ENCODE data around the gene PFDN2. TPM values are rescaled to one million over a fixed set of nuclear protein-coding genes. Genes with fewer than 3 reads are reported as not detected.

PFDN2 gene
- total and polyA plus RNA-seq, 2 of the 4 experiments (the other 2 are of a cell fraction) = 62.4 to 179 TPM

DNA sequence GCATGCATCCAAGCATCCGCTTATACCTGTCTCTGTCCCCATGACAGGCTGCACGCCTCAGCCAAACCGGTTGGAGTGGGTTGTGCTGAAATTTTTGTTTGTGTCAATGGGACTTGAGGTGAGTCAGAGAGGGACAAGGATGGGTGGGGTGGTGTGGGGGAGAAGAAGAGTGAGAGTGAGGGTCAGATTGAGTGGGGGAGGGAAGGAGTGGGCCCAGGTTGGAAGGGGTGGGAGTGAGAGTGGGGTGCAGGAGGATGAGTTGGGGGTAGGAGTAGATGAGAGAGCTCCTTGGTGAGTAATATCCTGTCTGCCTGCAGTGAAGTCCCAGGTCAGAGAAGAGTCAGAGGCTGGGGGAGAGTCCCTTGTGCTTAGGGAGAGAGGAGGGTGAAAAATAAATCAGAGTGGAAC, 25.2 kb downstream of the PFDN2 start:
- in situ Hi-C loops (cut with MboI; ENCODE audit: low sequenced_read_pairs) = no loop called here
- peaks cover 10% of the 10 kb centered on the region for H3K4me1 ChIP-seq (ENCODE audit: control insufficient read depth, insufficient read depth, low read length)
- H4K91ac ChIP-seq (ENCODE audit: insufficient read depth, low read depth, low read length) = no peak overlapping the region
- intact Hi-C loops (cut with micrococcal nuclease) = no loop called here
- H2AFZ ChIP-seq (replicated peaks; ENCODE audit: low read length, poor library complexity) = peak overlapping the region; percentile 12
- H3K79me1 ChIP-seq (ENCODE audit: low read depth in 1 of 2, low read length in 2 of 2) = no peaks in the 10 kb centered on the region
- H2AK9ac ChIP-seq (replicated peaks; ENCODE audit: low read depth, low read length, poor library complexity) = no peak overlapping the region
- no peaks in the 10 kb centered on the region for H4K20me1 ChIP-seq (ENCODE audit: insufficient read depth, low read length)
- ChIA-PET CTCF (no interaction called here), POLR2A (ENCODE audit: unreplicated experiment) (no interaction called here)
- ATAC-seq (ENCODE audit: low read depth) = no peak; the same call in 1 of the 2 replicates
- no peak overlapping the region for H2BK15ac ChIP-seq (ENCODE audit: low read depth, low read length)
- H3K9ac ChIP-seq (ENCODE audit: low read depth, low read length) = no peak overlapping the region
- peak overlapping the region; percentile 13; the same call in 1 of the 2 replicates for H2BK120ac ChIP-seq (ENCODE audit: low read depth, low read length)
- H2BK5ac ChIP-seq (ENCODE audit: low read depth, low read length, poor library complexity, severe bottlenecking) = no peak overlapping the region
- dilution Hi-C loops (cut with HindIII; ENCODE audit: low sequenced_read_pairs, unreplicated experiment) = no loop called here
- no peak overlapping the region for H3K4me3 ChIP-seq (ENCODE audit: insufficient read depth, low read depth, low read length)
- H3K23ac ChIP-seq (ENCODE audit: low read depth, low read length) = no peak overlapping the region
- H3K18ac ChIP-seq (ENCODE audit: low read depth, low read length) = no peak overlapping the region
- BruUV-seq (replicated peaks) = no TSS peak
- peak overlapping the region; percentile 2; the same call in 1 of the 2 replicates for H2BK20ac ChIP-seq (ENCODE audit: low read depth, low read length)
- H3K4ac ChIP-seq (ENCODE audit: low read depth, low read length) = no peak overlapping the region
- DNase-seq = peak; percentile 43
- H2AK5ac ChIP-seq (ENCODE audit: low read depth, low read length) = no peak overlapping the region; the same call in 1 of the 2 replicates
- TF ChIP-seq POLR2A (IDR thresholded peaks at IDR 0.05; ENCODE audit: low read depth, low read length) = no peak
- no peak for TF ChIP-seq BHLHE40 (IDR thresholded peaks at IDR 0.05; ENCODE audit: low read depth, low read length)
- TF ChIP-seq RAD21 (IDR thresholded peaks at IDR 0.05; ENCODE audit: low read length) = no peak
- TF ChIP-seq, protein P1, sequence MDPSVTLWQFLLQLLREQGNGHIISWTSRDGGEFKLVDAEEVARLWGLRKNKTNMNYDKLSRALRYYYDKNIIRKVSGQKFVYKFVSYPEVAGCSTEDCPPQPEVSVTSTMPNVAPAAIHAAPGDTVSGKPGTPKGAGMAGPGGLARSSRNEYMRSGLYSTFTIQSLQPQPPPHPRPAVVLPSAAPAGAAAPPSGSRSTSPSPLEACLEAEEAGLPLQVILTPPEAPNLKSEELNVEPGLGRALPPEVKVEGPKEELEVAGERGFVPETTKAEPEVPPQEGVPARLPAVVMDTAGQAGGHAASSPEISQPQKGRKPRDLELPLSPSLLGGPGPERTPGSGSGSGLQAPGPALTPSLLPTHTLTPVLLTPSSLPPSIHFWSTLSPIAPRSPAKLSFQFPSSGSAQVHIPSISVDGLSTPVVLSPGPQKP (IDR thresholded peaks at IDR 0.05; ENCODE audit: borderline replicate concordance, low read depth, low read length) = no peak
- no peak for TF ChIP-seq FOS (IDR thresholded peaks at IDR 0.05; ENCODE audit: low read depth, low read length)
- no peak for TF ChIP-seq RFX5 (IDR thresholded peaks at IDR 0.05; ENCODE audit: low read depth, low read length)
- no peak for TF ChIP-seq RCOR1 (IDR thresholded peaks at IDR 0.05; ENCODE audit: insufficient replicate concordance, low read length)
- no peak for TF ChIP-seq MXI1 (IDR thresholded peaks at IDR 0.05; ENCODE audit: borderline replicate concordance, low read depth, low read length)
- TF ChIP-seq NFE2L2 (IDR thresholded peaks at IDR 0.05; ENCODE audit: low read depth, low read length) = no peak
- TF ChIP-seq MAZ (IDR thresholded peaks at IDR 0.05; ENCODE audit: borderline replicate concordance, low read depth, low read length) = no peak
- TF ChIP-seq, protein P2, sequence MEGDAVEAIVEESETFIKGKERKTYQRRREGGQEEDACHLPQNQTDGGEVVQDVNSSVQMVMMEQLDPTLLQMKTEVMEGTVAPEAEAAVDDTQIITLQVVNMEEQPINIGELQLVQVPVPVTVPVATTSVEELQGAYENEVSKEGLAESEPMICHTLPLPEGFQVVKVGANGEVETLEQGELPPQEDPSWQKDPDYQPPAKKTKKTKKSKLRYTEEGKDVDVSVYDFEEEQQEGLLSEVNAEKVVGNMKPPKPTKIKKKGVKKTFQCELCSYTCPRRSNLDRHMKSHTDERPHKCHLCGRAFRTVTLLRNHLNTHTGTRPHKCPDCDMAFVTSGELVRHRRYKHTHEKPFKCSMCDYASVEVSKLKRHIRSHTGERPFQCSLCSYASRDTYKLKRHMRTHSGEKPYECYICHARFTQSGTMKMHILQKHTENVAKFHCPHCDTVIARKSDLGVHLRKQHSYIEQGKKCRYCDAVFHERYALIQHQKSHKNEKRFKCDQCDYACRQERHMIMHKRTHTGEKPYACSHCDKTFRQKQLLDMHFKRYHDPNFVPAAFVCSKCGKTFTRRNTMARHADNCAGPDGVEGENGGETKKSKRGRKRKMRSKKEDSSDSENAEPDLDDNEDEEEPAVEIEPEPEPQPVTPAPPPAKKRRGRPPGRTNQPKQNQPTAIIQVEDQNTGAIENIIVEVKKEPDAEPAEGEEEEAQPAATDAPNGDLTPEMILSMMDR (conservative IDR thresholded peaks at IDR 0.05; ENCODE audit: low read depth, low read length) = no peak
- no peak for TF ChIP-seq MAFK (IDR thresholded peaks at IDR 0.05; ENCODE audit: low read depth, low read length)
- TF ChIP-seq CHD1 (IDR thresholded peaks at IDR 0.05; ENCODE audit: low read depth, low read length) = no peak
- TF ChIP-seq, protein P3, sequence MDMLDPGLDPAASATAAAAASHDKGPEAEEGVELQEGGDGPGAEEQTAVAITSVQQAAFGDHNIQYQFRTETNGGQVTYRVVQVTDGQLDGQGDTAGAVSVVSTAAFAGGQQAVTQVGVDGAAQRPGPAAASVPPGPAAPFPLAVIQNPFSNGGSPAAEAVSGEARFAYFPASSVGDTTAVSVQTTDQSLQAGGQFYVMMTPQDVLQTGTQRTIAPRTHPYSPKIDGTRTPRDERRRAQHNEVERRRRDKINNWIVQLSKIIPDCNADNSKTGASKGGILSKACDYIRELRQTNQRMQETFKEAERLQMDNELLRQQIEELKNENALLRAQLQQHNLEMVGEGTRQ (IDR thresholded peaks at IDR 0.05; ENCODE audit: low read depth, low read length) = no peak
- no peak for TF ChIP-seq SMC3 (IDR thresholded peaks at IDR 0.05; ENCODE audit: low read depth, low read length)
- no peak for TF ChIP-seq CEBPB (IDR thresholded peaks at IDR 0.05; ENCODE audit: low read depth, low read length)
- 87% methylated on average over 3 of the region's 3 CpGs; no CpG with 5 or more reads in 1 of the 2 experiments for WGBS, 2 experiments (ENCODE audit: extremely low coverage in 2 of 2, insufficient read length in 1 of 2)
- H4K8ac ChIP-seq (ENCODE audit: low read depth in 2 of 2, low read length in 2 of 2) = no peak overlapping the region
- no peaks in the 10 kb centered on the region for H3K27me3 ChIP-seq (ENCODE audit: control insufficient read depth, insufficient read depth, low read length)
- no peak overlapping the region for H3K56ac ChIP-seq (ENCODE audit: extremely low read depth, insufficient read depth, low read length)
- no peak overlapping the region for H3K4me2 ChIP-seq (ENCODE audit: low read depth, low read length)
- peaks cover 14% of the 10 kb centered on the region for H3K9me1 ChIP-seq (ENCODE audit: insufficient read depth, low read length)
- H3K9me3 ChIP-seq (ENCODE audit: control insufficient read depth, insufficient read depth, low read length) = no peaks in the 10 kb centered on the region
- no peak overlapping the region for H3K27ac ChIP-seq (ENCODE audit: insufficient read depth, low read length)
- H4K5ac ChIP-seq (ENCODE audit: low read depth, low read length) = no peak overlapping the region
- no peaks in the 10 kb centered on the region for H3K36me3 ChIP-seq (ENCODE audit: control insufficient read depth, insufficient read depth, low read length)
- no peak overlapping the region for H3K14ac ChIP-seq (replicated peaks; ENCODE audit: low read depth, low read length)
